GM18861 (cell line): Measurements from ENCODE around the gene TMEM115.

Experiments
- ATAC-seq: cut with Tn5 transposase; IDR thresholded peaks from one replicate; pipeline ENCODE4 v1.9.1; 2021; ENCODE audit not compliant: unreplicated experiment

TMEM115 gene

GRCh38 chr3:50358911-50359759 is at the start of gene TMEM115:
Gene TMEM115 (minus strand): TSS chr3:50359521. CDS start chr3:50359063, 458 bp downstream.
- ATAC-seq = peak; percentile 94

- ATAC-seq = no peak
These were observed 49.2 kb upstream of the TMEM115 start for GRCh38 chr3:50408443-50408944.

GRCh38 chr3:50406487-50406886 is 47.2 kb upstream of the TMEM115 start:
- ATAC-seq = no peak

DNA sequence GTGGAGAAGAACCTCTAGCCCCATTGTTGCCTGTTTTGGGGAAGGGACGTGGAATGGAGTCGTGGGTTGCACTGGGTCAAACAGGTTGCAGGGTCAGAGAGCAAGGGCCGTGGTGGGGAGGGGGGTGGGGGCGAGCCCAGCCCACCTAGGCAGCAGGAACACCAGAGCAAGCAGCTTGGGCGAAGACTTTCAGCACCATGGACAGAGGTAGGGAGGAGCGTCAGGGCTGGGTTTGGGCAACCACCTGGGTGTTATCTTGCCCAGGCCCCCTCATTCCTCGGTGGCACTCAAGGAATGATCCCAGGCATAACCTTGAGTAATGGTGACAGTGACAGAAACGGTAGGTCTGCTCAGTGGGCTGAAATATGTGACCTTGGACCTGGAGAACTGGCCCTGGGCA is 45.9 kb upstream of the TMEM115 start:
- no peak for ATAC-seq

DNA sequence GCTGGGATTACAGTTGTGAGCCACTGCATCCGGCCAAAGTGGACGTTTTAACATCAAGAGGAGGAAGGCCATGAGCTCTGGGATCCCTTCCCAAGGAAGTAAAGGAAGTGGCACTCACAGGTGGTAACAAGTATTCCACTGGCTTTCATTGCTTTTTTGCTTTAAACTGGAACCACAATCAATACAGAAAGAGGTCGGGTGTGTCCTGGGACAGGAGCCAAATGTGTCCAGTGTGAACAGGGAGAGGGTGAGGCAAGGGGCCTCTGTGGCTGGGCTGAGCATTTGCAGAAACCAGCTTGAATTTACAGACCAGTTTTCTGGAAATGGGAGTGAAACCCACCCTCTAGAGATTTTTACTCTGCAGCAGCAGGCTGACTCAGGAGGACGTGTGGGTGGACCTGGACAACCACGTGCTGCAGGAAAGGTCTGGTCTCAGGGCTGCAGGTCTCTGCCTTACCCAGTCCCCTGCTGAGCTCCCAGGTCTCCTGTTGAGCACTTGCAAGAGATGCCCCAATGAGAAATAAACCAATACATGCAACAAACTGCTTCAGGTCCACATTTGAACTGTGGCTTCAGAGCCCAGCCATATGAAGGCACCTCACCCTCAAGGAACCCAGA is 42.8 kb upstream of the TMEM115 start:
- ATAC-seq = no peak

DNA sequence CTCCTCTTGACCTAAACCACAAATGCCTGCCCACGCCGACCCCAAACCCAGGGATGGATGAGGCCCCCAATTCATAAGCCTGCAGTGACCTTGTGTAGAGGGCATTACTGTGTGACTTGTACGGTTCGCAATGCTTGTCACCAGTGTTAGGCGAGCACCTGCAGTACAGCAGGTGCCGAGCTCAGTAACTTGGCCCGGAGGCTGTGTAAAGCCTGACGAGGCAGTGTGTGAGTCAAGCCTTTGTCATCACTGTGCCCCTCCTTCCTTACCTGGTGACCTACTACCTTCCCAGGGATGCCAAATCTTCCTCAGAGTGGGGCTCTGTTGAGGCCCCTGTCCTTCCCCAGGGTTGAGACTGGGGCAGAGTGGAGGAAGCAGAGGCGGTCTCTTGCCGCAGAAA is 37.2 kb upstream of the TMEM115 start:
- no peak for ATAC-seq

DNA sequence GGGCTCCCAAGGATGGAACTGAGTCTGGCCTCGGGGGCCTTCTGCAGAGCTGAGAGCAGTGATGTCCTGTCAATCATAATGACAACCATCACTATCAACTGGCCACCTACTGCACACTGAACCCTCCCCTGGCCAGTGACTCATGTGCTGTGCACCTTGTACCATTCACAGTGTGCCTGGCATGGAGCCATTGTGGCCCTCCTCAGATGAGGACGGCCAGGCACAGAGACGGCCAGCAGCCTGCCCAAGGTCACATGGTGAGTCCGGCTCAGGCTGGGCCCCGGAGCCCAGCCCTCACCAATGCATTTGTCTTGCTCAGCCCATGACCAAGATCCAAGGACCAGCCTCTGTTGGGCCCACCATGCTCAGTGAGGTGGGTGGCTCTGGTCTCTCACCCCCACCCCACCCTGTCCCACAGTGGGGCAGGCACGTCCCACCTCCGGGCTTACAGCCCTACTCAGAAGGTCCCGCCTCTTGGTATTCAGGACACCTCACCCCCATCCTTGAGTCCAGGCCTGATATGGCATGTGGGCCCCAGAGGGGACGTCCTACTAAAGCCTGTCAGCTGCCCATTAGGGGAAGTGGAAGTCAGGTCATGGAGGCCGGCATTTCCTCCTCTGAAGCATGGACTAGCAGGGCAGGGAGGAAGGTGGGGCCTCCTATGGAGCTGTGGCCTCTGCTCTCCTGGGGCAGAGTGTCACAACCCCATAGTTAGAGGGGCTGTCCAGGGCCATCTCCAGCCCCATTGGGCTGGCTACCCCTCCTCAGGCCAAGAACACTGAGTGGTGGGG is 35.9 kb upstream of the TMEM115 start:
- no peak for ATAC-seq

GRCh38 chr3:50393061-50393460 is 33.7 kb upstream of the TMEM115 start:
- no peak for ATAC-seq

GRCh38 chr3:50392101-50392715 is 32.9 kb upstream of the TMEM115 start:
- ATAC-seq = no peak

DNA sequence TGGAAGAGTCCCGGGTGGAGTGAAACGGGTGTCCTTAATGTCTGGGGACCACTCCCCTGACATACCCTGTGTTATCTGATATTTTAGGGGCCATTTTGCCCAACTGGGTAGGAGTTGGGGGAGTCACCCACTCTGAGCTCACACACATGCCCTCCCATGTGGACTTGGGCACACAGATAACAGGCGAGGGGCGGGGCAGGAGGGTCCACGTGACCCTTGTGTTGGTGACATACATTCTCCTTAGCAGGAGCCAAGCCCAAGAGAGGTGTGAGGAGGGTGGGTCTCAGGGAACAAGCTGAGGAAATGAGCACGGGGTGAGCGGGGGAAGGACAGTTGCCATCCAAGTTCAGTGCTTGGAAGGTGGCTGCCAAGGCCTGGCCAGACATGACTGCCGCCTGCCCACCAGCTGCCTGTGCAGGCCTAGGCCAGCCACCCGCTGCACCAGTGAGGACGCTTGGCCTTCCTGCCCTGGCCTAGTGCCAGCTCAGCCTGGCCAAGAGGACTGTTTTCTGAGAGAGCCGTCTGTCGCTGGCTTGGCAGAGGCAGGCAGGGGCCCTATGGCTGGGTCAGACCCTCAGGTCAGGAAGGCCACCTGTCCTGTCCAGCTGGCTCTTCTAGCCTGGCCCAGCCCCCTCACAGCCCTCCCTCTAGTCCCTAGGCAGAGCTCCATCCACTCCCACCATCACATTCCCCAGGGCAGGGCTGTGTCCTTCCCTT is 31.3 kb upstream of the TMEM115 start:
- ATAC-seq = no peak

GRCh38 chr3:50389414-50389767 is 30.1 kb upstream of the TMEM115 start:
- no peak for ATAC-seq

DNA sequence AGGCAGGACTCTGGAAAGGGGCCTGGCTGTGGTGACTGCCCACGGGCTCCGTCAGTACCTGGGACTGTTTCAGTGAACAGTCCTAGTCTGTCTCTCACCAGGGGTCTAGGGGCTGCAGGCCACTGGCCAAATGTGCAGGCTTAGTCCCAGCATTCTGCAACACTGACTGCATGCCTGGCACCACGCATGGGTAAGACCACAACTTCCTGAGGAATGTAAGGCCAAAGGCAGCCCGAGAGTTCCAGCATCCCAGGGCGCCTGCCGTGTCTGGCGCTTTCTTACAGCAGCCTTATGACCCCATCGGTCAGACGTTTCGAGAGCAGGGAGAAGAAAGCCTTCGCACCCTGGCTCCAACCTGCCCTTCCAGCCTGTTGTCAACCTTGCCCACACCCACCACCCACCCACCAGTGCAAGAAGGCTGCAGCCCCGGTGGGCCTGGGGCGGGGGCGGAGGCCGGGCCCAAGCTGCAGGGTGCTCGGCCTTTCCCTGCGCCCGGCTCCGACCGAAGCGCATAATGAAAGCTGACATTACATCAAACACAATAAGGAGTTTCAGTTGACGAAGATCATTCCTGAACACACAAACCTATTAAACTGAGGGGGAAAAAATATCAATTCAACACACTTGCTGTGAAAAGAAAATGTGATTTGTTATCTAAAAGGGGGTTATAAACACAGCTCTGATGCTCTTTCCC is 29.5 kb upstream of the TMEM115 start:
- ATAC-seq = no peak

- no peak for ATAC-seq
These were observed 28.8 kb upstream of the TMEM115 start for GRCh38 chr3:50388016-50388719.

GRCh38 chr3:50385754-50386153 is 26.4 kb upstream of the TMEM115 start:
- ATAC-seq = no peak

DNA sequence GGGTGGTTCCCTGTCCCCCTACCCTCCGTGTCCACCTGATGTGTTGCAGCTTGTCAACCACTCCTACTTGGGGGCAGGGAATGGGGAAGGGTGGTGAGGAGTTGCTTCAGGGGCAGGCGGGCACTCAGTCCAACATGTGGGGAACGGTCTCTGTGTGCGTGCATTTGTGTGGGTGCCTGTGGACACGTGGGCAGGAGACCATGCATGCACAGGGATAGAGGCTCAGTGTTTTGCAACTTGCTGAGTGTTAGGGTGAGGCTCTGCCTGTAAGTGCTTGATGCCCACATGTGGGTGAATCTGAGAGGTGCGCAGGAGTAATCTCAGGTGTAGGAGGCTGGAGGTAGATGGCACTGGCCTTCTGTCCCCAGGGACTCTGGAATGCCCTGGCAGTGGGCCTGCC is 24.4 kb upstream of the TMEM115 start:
- no peak for ATAC-seq

- no peak for ATAC-seq
These were observed 23.4 kb upstream of the TMEM115 start for GRCh38 chr3:50382722-50383121.

DNA sequence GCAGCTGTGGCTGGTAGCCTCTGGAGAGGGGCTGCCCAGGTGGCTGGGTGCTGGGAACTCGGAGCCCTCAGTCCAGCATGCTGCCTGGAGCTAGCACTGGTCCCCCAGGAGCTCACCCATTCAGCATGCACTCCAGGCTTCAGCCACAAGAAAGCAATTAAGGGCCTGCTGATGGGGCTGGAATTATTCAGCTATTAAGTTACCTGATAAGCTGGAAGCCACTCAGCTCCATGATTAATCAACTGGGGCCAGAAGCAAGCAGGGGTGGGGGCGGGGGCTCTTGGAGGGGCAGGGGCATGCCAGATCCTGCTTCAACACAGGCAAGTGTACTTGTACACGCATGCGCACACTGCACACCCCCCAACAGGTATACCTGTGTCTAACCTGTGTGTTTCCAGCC is 22.1 kb upstream of the TMEM115 start:
- ATAC-seq = no peak

DNA sequence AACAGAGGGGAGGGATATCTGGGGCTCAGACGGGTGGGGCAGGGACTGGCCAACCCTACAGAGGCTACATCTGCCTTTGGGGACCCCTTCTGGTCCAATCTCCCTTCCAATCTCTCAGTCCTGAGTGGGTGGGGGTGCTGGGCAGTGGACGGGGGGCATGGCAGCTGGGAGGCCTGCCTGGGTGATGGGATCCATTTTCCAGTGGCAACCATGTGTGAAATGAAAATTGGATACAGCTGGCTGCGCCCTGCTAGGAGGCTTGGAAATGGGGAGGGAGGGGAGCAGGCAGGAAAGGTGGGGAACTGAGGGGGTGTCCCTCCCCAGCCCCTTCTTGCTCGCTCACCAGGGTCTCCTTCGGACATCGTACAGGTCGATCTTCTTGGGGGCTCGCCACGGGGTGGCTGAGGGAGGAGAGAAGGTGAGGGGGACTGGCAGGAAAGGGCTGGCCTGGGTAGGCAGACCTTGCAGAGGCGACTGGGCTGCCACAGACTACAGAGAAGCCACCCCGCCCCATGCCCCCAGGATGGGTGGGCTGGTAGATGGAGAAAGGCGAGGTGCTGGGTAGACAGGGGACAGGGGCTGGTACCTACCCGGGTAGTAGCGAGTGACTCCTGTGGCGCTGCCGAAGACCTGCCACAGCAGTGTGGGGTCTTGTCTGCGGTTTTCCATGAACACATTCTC is 21.2 kb upstream of the TMEM115 start:
- no peak for ATAC-seq

DNA sequence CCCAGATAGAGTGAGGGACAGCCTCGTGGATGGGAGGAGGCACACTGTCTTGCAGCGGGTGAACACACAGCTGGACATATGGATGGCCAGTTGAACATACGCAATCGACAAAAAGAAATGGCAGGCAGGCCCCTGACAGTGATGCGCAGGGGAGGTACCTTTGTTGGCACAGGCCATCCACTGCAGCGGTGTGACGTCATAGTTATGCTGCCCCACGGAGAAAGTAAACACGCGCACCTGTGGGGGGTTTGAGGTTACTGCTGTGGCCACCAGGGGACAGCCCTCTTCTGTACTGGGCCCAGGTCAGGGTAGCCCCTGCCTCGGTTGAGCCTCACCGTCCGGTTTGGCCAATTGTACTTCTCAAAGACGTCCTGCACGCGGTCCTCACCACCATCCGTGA is 19.4 kb upstream of the TMEM115 start:
- no peak for ATAC-seq
